GM18951 (cell line): ENCODE results near the gene ELK3.

Experiments used
- POLR2A ChIP-seq: IDR thresholded peaks from 4 replicates; pipeline ENCODE4 v1.6.1; 2011; ENCODE audit warnings: mild to moderate bottlenecking; ENCODE audit not compliant: insufficient read length, insufficient read depth; ENCODE audit errors: extremely low read depth
- in situ Hi-C: fragments of 300-500 bp; cut with MboI; formaldehyde crosslinking; loops from one replicate; pipeline ENCODE4 v1.12.0; 2022; ENCODE audit warnings: low sequenced_read_pairs, mixed read lengths, inconsistent platforms; ENCODE audit not compliant: unreplicated experiment

ELK3 gene

DNA sequence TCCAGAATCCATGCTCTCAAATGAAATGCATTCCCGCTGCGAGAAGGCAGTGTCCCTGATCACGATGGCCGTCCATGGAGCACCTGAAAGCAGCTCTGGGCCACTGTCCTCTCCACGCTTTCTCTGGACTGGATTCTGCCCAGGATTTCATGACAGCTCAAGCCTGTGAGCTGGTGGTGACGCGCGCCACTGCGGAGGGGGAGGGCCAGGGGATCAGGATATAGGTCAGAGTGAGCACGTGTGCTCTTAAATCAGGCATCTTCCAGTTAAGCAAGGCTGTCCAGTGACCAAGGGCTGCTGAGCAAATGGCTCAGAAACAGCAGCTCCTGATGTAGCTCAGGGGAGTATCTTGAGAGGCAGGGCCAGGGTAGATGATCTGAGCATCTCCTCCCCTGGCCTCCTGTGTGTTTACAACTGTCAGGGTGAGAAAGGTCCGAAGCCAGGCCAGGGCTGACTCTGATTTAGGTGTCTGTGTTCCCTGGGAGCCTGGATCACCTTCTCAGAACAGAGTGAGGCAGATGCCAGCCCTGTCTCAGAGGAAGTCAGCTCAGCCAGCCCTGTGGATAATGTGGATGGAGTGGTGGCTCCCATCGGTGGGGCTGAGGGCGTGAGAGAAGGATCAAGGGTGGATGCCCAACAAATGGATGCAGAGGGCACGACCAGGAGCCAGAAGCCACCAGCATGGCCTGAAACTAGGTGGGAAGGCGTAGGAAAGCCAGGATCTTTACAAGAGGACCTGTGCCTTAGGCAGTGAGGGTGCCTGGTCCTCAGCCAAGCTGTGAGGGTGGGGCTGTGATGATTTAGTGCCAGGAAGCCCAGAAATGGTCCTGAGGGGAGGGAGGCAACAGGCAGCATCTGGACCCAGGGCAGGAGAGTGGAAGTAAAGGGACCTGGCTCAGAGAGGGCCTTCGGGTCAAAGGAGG lies 55.3 kb downstream of the ELK3 start:
- TF ChIP-seq POLR2A: no peak
- in situ Hi-C loops: no loop called here

DNA sequence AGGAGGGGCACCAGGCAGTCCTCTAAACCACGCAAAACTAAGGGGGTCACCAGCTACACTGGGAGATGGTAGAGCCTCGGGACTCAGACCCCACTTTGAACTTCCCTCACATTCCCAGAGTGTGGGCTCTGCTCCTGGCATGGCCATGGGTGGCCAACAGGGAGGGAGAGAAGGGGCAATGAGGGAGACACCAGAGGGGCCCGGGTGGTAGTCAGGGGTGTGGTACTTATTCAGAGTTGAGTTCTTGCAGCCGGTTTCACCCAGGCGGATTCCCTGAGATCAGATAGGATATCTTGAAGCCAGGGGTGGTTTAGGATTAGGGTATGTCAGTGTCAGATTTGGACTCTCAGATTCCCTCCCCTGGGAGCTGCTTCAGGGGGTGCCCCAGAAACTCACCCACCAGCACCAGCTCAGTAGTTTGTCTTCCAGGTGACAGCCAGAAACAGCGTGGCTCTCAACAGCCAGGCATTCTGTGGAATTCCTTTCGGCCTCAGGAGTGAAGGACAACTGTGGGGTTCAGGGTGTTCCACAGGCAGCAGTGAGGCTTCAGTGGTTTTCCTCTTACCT lies 56.0 kb downstream of the ELK3 start:
- no peak for TF ChIP-seq POLR2A
- in situ Hi-C loops: no loop called here

DNA sequence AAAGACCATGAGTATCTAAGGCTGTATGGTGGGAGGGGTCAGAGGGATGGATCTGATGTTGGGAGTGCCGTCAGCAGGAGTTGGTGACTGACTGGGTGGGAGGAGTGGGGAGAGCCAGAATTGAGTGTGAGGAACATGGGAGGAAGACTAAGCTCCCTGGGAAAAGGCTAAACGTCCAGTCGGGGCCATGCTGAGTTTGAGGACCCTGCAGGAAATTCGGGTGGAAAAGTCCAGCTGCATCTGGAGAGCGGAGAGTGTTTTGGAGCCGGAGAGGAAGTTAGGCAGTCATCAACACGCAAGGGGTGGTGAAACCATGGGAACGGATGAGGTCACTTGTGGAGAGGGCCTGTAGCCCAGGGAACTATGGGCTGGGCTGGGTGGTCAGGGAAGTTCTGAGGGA lies 60.9 kb downstream of the ELK3 start:
- in situ Hi-C loops: no loop called here
- TF ChIP-seq POLR2A: no peak

DNA sequence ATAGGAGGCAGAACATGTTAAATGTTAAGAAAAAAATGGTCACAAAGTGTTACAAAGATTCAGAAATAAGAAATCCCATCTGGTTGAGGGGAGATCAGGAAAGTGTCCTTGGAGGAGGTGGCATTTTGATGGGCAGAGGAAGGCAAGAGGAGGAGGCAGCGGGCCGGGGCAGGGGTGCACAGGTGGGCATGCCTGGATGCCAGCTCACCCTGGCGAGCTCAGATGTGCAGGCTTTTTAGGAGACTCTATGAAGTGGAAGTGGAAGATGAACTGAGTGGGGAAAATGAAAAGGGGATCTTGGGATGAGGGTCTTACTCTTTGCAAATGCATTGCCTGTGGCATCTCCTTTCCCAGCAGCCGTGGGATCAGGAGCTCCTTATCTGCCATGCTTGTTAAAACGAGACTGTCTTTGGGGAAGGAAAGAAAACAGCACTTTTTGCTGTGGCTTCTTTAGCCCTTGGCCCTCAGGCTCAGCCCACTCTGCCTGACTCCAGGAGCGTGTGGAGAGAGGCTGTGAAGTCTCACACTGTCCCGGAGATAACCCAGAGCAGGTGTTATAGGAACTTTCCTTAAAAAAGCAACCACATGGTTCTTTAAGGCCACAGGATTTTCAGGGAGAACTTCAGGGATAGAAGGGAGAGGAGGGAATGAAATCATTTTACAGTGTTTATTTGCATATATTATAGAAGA lies 62.6 kb downstream of the ELK3 start:
- in situ Hi-C loops: no loop called here
- TF ChIP-seq POLR2A: no peak

DNA sequence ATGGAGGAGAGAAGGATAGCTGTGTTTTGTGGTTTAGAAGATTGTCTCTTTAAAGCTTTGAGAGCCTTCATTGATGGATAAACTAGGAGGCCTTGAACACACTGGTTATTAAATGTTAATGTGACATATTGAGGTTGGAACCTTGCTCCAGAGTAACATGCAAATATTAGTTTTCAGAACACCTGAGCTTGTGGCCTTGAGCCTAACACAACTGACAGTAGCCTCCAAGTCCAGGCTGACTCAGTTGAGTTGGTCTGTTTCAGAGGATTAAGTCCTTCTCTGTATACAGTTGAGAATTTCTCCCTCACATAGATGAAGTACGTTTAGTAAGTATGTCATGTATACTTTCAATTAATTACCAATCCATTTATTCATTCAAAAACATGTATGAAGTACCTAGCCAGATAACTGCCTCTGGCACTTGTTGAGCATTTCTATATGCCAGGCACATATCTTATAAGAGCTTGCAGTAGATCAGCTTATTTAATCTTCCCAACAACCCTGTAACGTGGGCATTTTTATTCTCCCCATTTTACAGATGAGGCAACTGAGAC lies 63.5 kb downstream of the ELK3 start:
- in situ Hi-C loops: no loop called here
- TF ChIP-seq POLR2A: no peak

DNA sequence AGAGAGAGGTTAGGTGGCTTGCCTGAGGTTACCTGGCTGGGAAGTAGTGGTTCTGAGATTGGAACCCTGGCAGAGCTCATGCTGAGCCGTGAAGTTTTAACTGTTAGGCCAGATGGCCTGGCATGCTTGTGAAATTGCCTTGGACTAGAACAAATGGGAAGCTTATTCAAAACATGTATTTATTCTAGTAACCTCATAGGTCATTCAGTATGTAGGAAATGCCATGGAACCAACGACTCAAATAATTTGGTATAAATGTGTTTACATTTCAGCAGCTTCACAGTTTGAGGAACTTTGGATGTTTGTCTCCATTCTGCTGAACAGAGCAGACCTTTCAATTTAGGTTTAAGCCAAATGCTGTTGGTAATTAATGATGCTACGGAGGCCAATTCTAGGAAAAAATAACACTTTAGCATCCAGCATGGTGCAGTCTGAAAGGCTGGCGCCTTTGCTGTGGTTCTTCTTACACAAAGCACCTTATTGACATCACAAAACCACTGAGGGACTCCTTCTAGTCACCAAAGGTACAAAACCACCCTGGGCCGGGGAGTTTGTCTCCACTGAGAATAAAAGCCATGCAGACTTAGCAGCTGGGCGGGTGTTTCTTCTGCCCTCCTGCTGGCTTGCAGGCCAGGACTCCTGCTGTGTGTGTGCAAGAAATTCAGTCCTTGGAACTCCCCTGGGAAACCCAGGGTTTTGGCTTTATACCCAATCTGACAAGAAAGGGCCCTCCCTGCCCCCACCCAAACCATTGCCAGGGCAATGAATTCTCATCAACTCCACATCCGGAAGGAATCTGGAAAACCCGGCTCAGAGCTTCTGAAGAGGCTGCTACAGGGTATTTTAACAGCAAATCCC lies 64.2 kb downstream of the ELK3 start:
- no peak for TF ChIP-seq POLR2A
- in situ Hi-C loops: no loop called here

DNA sequence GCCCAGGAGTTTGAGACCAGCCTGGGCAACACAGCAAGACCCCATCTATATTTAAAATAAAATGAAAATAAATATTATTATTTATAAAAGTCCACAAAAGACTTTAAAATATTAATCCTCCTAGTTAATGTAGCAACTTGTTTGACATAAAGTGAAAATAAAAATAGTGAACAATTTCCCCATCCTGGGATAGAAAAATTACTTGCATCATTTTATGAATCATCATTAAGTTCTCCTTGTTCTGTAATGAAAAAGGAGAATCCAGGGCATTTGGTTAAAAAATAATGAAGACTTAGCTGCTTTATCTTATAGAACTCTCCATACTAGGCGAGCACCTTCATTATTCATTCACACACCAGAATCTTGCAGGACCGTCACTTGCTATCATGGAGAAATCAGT lies 66.1 kb downstream of the ELK3 start:
- TF ChIP-seq POLR2A: no peak
- in situ Hi-C loops: no loop called here

DNA sequence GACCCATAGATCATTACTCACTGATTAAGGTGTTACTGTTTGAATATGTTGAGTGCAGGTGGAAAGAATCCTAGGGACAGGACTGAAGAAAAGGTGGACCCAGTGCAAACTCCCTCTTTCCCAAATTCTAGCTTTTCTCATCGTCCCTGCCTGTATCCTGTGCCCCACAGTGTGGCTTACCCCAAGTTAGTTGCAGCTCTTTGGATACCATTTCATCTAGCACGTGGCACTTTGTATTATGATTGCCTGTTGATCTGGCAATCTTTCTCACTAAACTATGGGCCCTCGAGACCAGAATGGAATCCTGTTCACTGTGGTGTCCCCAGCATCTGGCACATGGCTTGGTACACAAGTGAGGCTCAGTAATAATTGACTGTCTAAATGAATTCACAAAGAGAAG lies 66.5 kb downstream of the ELK3 start:
- TF ChIP-seq POLR2A: no peak
- in situ Hi-C loops: no loop called here

DNA sequence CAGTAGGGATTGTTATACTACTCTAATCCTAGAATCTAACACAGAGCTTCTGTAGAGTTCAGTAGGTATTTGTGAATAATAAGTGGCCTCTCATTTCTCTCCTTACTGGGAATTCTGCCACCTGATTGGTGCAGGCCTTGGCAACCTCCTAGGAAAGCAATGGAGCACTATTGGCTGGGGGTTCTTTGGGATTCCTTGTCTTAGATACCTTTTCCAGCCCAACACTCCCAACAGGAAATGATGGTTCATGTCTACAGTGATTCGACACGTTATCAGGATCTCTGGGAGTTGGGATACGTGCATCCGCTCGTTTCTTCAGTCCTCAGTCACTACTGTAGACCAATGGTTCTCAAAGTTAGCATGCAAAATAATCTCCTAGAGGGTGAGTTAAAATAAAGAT lies 67.4 kb downstream of the ELK3 start:
- in situ Hi-C loops: no loop called here
- no peak for TF ChIP-seq POLR2A

DNA sequence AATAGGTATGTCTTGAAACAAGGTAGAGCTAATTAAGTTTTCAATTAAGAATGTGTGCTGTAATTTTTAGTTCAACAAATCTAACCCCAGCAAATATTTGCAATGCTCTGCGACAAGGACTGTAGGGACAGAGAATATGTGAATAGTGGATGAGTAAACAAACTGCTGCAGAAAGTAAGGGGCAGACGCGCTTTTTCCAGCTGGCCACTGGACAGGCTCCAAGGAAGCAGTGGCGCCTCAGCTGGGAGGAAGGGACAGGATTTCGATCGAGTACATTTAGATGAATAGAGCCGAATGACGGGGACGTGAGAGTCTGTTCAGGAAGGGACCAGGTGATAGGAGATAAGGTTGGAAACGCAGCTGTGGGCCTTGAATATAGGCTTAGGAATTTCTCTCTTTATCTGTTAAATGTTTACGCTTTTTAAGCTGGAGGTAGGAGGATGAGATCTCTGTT lies 69.3 kb downstream of the ELK3 start:
- in situ Hi-C loops: no loop called here
- TF ChIP-seq POLR2A: no peak

DNA sequence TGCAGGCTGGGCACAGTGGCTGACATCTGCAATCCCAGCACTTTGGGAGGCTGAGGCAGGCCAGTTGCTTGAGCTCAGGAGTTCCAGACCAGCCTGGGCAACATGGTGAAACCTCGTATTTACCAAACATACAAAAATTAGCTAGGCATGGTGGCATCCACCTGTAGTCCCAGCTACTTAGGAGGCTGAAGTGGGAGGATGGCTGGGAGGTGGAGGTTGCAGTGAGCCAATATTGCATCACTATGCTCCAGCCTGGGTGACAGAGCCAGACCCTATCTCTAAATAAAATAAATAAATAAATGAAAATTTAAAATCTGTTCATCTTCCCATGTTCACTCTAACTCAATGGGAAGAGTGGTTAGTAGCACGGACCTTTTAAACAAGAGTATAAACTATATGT lies 71.2 kb downstream of the ELK3 start:
- TF ChIP-seq POLR2A: no peak
- in situ Hi-C loops: no loop called here

DNA sequence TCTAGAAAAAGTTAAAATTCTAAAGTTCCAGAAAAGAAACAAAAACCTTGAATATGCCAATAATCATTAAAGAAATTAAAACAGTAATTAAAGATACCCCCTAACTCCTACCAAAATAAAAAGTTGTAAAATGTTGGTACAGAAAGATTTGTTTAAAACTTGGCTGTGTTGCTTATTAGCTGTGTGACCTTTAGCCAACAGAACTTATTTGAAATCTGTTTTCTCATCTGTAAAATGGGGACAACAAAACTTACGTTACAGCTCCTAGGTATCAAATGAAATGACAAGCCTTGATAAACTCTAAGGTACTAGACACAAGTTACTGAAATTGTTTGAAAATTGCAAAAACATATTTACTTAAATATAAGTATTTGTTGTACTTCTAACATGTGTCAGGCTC lies 71.7 kb downstream of the ELK3 start:
- in situ Hi-C loops: no loop called here
- no peak for TF ChIP-seq POLR2A
